Gastroesophageal sphincter (tissue), 3 donors: ENCODE results near the gene ADPGK.

Source experiments
- CTCF ChIP-seq, 4 experiments: fragments of 200-600 bp in 2 of 4; fragments of 450-650 bp in 2 of 4; sonication (generic) in 1 of 4; IDR thresholded peaks; one replicate each; pipeline ENCODE4 v1.5.1; 2017 to 2019; ENCODE audit warnings: antibody characterized with exemption in 4 of 4, mild to moderate bottlenecking in 2 of 4, moderate library complexity in 2 of 4
- EP300 ChIP-seq: sonication (generic); formaldehyde crosslinking; IDR thresholded peaks from one replicate; pipeline ENCODE4 v1.6.1; 2017; ENCODE audit warnings: antibody characterized with exemption, mild to moderate bottlenecking
- POLR2A ChIP-seq, 2 donors: fragments of 450-650 bp; IDR thresholded peaks; one replicate each; pipeline ENCODE4 v1.6.1; 2017; ENCODE audit warnings: antibody characterized with exemption in 2 of 2, mild to moderate bottlenecking in 2 of 2, moderate library complexity in 1 of 2
- POLR2AphosphoS5 ChIP-seq: sonication (generic); formaldehyde crosslinking; IDR thresholded peaks from one replicate; pipeline ENCODE4 v1.6.1; 2017; ENCODE audit warnings: antibody characterized with exemption

DNA sequence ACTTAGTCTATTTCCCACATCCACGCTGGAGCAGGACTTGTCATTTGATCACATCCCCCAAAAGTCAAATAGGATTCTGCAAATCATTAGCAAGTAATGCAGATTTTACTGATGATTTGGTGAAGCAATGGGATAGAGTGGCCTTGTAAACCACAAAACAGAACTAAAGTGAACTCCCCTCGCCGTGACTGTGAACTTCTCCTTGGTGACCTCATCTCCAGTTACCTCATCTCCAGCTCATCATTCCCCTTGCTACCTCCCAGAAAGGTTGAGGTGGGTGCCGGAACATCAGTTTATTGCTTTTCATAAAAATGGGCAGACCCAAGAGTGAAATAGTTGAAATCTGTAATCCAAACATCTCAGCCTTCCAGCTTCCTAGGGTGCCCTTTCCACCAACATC is 36.7 kb upstream of the ADPGK start:
- TF ChIP-seq CTCF (IDR thresholded peaks at IDR 0.05) (no peak), POLR2AphosphoS5 (no peak), POLR2A (IDR thresholded peaks at IDR 0.05) (no peak), EP300 (no peak)
